NCI-H2081 (cell line): Measurements from ENCODE around the gene MAPKAPK3.

Experiments used
- DNase-seq, 2 experiments: peaks; one replicate each; lab custom pipeline; 2025; lab: John Stamatoyannopoulos, UW

MAPKAPK3 gene

GRCh38 chr3:50627407-50628051 lies 10.6 kb downstream of the MAPKAPK3 start:
- DNase-seq, result no peak

GRCh38 chr3:50628601-50629000 lies 11.7 kb downstream of the MAPKAPK3 start:
- no peak for DNase-seq

DNA sequence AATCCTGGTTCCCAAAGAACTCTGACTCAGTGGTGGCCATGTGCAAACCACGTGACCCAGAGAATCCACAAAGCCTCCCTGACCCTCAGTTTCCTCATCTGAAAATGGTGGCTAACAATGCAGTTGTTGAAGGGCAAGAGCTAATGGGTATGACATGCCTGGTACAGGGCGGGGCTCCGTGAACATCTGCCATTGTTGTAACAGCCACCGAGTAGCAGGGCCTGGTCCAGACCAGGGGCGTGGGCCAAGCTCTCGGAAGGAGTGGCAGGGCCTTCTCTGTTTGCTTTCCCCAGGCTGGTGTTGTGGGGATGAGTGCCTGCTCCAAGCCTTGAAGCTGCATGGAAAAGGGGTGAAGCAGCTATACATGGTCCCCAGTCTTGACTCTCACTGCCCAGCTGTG lies 13.4 kb downstream of the MAPKAPK3 start:
- no peak for DNase-seq

DNA sequence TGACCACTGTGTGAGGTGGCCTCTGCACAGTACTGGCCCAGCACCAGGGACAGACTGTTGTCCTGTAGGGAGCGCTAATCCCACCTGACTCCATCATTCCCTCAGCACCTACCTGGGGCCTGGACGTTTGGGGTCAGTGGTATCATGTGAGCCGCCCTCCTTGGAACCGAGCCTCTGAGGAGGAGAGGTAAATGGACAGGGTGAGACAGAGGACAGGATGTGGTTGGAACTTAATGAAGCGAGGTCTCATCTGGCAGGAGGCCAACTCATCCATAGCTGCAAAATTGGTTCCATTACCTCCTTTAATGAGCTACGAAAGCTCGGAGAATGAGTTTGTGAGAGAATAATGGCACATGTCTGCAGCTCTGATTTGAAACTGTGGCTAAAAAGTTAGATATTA lies 13.9 kb downstream of the MAPKAPK3 start:
- DNase-seq, result peak; percentile 9 to 51

DNA sequence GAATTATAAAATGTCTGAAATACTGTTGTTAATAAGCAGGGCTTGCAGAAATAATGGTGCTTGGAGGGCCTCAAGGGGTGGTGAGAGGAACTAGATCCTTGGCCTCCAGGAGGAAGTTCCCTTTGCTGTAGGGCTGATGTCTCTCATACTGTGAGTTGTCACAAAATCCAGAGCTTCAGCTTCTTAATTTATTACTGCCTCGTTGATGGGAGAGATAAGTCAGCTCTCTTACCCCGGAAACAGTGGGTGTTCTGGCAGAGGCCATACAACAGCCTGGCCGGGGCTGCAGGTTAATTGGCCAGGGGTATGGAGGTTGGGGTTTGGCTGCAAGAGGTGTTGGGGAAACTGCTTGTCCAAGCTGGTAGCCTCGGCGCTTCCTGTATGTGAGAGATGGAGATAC lies 15.5 kb downstream of the MAPKAPK3 start:
- no peak for DNase-seq

- DNase-seq, result no peak
These were observed 16.4 kb downstream of the MAPKAPK3 start for GRCh38 chr3:50633230-50633790.

DNA sequence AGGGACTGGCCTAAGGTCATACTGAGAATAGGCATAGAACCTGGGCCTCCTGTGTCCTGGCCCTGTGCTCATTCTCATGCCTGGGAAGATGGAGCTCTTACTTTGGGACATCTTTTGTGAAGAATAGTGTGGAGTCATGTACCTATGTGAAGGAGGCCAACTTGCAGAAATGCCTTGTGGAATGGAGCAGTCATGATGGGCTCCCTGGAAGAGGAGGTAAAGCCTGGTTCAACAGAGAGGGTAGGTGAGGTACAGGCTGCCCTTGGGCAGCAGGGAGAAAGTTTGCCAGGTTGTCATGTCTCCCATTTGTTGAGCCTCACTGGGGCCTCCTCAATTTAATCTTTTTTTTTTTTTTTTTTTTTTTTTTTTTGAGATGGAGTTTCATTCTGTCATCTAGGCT lies 18.1 kb downstream of the MAPKAPK3 start:
- no peak for DNase-seq

GRCh38 chr3:50637011-50637410 lies 20.1 kb downstream of the MAPKAPK3 start:
- DNase-seq, result no peak

GRCh38 chr3:50637945-50638344 lies 21.0 kb downstream of the MAPKAPK3 start:
- no peak for DNase-seq

GRCh38 chr3:50639055-50639494 lies 22.1 kb downstream of the MAPKAPK3 start:
- no peak for DNase-seq

DNA sequence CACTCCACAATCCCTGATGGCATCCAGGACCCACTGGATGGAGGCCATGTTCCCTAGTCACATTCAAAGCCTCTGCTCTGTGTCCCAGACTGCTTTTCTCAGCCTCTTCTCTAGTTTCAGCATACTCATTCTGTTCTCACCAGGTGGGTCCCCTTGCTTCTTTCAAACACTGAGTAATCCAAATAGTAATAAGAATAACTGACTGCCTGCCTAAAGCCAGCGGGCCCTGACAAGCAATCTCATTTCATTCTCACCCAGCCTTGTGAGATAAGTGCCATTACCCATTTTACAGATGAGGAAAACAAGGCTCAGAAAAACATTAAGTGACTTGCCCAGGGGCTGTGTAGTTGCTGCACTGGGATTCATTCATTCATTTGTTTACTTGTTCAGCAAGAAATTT lies 25.4 kb downstream of the MAPKAPK3 start:
- DNase-seq, result no peak

GRCh38 chr3:50644561-50644960 lies 27.6 kb downstream of the MAPKAPK3 start:
- DNase-seq, result no peak

- no peak for DNase-seq
These were observed 28.4 kb downstream of the MAPKAPK3 start for GRCh38 chr3:50645378-50645777.

DNA sequence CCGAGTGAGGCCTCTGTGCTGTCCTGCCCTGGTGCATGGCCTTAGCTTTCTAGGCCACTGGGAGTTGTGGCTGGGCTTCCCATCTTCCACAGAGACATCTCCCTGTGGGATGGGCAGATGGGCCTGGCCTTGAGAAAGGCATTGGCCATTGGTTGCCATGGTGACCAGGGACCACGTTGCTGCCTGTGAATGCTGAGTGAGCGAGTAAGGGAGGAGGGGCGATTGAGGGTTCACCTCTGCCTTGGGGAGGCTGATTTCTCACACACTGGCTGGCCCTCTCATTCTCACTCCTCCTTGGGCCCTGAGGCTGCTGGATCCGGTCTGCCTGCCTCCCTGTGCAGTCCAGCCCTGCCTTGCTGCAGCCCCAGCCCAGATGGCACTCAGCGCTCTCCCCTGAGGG lies 31.4 kb downstream of the MAPKAPK3 start:
- DNase-seq, result no peak

DNA sequence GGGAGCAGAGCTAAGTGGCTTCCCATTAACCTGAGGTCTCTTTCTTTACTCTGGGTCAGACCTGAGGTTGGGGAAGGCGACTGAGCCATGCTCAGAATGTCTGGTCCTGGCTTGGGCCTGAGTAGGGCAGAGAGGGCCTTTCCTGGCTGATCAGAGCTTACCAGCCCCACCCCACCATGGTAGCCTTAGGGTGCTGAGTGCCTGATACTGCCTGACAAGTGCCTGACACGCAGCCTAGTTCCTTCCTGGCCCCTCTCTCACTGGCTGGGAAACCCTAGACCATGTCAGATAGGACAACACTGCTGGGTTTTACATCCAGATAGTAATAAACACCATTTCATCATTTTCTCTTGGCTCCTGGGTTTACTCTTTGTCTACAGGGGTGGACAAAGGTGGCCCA lies 32.0 kb downstream of the MAPKAPK3 start:
- DNase-seq, result no peak

- DNase-seq, result no peak
These were observed 32.5 kb downstream of the MAPKAPK3 start for GRCh38 chr3:50649451-50649931.

DNA sequence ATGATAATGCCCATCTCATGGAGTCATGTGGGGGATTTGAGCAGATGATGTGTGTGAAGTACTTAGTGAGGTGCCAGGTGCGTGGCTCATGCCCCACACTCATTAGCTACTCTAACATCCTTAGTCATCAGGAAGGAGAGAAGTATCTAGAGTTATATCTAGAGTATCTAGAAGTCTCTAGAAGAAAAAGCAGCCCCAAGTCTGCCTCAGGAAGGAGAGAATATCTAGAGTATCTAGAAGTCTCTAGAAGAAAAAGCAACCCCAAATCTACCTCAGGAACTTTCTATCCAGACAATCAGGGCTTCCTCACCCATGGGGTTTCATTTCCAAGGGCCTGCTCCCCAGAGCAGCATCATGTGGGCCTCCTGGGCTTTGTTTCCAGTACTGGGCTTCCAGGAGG lies 33.1 kb downstream of the MAPKAPK3 start:
- no peak for DNase-seq

- no peak for DNase-seq
These were observed 34.5 kb downstream of the MAPKAPK3 start for GRCh38 chr3:50651445-50651844.

DNA sequence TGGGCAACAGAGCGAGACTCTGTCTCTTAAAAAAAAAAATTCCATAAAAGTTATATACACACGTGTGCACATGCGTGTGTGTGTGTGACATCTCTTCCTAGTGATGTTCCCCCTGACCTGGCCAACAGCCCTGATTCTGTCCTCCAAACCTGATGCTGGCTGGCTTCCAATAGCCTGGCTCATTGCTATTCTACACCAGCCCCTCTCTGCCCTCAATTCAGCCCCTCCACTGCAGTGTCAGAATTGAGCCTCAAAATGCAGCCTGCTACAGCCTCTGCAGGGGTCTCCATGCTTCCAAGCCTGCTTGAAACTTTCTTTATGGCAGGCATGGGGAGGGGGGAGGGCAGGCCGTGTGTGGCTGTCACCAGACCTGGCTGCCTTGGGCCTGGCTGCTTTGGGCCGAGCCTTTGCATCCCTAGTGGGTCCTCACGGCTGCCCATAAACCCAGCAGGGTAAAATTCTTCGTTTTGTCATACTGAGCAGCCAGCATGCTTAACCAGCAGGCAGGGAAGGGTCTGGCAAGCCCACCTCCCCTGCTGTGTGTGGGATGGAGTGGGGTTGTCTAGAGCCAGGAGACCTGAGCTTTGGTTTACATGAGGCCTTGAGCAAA lies 35.1 kb downstream of the MAPKAPK3 start:
- DNase-seq, result no peak

DNA sequence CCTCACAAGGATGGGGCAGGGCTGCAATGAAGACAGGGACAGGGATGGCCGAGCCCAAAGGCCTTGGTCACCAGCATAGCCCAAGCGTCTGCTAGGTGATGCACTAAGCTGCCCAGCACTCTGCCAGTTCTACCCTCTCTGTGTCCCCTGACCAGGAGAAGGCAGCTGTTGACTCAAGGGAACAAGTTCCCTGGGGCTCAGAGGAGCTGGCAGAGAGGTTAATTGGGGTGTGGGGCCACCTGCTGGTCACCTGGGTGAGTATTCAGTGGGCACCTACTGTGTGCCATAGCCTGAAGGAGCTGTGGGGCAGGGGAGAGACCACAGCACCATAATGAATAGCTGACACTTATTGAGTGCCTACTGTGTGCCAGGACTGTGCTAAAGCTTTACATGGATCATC lies 35.8 kb downstream of the MAPKAPK3 start:
- DNase-seq, result no peak

DNA sequence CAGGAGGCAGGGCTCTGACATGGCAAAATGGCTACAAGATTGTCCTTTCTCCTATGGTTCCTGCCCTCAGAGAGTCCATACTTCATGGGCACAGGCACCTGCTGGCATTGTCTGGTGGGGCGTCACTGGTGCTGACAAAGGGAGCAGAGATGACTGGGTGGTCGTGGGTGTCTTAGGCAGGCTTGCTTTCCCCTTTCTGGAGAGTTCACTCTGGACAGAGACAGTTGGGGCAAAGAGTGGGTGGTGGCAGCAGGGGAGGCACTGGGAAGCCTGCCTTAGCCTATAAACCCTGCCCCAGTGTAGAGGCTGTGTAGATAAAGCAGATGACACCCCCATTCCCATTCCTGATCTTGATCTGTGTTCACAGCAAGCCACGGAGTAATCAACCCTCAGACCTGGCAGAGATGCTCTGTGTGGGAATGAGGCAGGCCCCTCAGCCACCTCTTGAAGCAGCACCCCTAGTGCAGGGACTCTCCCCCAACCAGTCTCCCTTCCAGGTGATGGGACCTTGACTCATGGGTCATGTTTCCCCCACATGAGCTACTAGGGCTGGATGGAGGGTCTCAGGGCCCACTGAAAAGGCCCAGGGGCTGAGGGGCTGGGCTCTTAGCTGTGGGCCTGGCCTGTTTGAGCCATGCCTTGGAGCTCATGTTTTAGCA lies 37.1 kb downstream of the MAPKAPK3 start:
- DNase-seq, result no peak

- DNase-seq, result no peak
These were observed 38.3 kb downstream of the MAPKAPK3 start for GRCh38 chr3:50655009-50655830.
